ENCODE data around the gene HOXA10.
A peak's percentile ranks its signal among the peaks of the same experiment; 100 is the strongest.

The HOXA10 gene

DNA sequence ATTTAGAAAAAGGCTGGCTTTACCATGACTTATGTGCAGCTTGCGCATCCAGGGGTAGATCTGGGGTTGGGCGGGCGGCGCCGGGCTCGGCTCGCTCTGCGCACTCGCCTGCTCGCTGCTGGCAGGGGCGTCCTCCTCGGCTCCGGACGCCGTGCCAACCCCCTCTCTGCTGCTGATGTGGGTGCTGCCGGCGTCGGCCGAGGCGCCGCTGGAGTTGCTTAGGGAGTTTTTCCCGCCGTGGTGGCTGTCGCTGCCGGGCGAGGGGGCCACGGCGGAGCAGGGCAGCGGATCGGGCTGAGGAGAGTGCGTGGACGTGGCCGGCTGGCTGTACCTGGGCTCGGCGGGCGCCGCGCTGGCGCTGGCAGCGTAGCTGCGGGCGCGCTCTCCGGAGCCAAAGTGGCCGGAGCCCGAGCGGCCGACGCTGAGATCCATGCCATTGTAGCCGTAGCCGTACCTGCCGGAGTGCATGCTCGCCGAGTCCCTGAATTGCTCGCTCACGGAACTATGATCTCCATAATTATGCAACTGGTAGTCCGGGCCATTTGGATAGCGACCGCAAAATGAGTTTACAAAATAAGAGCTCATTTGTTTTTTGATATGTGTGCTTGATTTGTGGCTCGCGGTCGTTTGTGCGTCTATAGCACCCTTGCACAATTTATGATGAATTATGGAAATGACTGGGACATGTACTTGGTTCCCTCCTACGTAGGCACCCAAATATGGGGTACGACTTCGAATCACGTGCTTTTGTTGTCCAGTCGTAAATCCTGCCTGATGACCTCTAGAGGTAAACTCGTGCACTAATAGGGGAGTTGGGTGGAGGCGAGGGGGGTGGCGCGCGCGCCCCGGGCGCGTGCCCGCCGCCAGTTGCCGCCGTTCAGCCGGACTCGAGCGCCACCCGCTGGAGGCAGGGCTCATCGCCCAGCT, 30.8 kb downstream of the HOXA10 start, which contains the start of gene HOXA5:
Gene HOXA5, minus strand, starts transcription at position 659 of the 927 bp plus-strand sequence. Its CDS starts 74 bp downstream, at position 585.
- peak; percentile 74 for DNase-seq

GRCh38 chr7:27142580-27143022, 31.5 kb downstream of the HOXA10 start:
- no peak for DNase-seq

DNA sequence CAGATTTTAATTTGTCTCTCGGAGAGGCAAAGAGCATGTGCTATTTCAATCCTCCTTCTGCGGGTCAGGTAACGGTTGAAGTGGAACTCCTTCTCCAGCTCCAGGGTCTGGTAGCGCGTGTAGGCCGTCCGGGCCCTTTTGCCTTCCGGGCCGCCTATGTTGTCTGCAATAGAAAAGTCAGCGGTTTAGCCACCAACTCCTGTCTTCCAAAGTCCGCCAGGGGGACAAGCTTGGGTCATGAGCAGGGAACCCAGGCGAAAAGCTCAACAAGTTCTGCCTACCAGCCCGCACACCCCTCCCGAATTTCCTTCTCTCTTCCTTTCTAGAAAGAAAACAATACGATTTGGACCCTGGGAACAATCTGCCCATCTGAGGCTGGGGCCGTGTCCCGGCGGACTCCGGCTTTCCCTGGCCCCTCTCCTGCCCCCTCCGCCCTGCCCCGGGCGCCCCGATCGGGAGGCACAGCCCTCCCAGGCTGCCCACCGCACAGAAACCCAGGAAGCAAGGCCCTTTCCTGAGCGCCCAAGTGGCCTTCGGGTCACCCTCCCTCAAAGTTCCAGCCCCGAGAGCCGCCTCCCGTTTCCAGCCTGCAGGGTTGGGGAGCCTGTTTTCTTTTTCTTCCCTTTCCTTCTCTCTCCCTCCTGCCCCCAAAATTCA, 32.1 kb downstream of the HOXA10 start:
- no peak for DNase-seq

- DNase-seq = no peak
Measured at GRCh38 chr7:27141137-27141922, 32.8 kb downstream of the HOXA10 start.

DNA sequence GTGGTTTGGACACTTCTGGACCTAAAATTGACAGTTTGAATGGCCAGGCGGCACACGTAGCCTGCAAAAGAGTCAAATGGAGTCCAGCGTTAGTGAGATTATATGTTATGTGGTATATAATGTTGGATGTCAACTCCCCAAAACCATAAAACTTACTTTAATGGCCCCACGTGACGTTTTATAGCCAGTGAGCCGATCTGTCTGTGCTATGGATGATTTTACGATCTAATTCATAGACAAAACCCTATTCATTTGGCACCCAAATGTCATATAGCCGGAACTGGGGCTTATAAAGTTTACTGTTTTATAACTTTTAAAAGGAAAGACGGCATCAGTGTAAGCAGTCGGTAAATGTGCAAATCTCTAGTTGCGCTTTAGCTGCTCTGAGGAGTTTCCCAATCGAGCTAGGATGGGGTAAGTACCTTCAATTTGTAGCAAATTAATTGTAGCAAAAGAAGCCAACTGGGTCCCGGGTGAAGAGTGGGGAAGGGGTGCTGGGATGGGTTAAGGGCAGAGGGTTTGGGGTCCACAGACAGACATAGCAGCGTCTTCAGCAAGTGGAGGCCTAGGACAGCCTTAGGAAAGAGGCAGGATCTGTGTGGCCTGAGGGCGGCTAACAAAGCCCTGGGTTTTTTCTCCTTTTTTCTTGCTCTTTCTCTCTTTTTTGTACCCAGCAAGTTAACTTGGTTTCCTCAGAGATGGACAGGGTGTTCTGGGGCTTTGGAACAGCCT, 33.8 kb downstream of the HOXA10 start:
- no peak for DNase-seq

DNA sequence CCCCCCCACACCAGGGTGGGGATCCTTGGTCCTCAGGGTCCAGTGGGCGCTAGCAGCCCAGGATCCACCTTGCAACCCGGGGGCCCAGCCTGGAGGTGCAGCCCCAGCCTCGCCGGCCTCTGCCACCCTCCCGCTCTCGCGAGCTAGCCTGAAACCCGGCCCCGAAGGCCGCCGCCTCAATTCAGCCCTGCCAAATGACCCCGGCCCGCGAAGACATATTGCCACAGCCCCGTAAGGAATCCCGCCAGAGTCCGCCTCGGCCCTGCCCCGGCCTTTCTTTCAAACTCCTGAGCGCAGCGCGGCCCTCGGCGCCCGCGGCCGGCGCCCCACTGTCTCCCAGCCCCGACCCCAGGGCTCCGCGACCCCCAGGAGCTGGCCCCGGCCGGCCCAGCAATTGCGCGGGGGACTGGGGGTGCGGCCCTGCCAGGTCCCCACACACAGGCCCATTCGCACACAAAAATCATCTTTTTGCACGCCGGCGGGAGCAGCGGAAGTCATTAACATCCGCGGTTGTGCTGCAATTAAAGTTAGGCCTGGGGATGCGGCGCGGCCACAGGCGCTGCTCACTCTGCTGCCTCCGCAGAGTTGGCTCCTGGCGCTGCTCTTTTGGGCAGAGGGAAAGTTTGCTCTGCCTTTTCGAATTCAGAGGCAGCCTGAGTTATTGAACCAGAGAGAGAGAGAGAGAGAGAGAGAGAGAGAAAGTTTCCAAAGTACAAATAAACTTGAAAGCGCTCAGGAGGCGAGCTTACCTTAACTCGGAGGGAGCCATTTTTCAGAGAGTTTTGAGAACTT, 34.6 kb downstream of the HOXA10 start:
- no peak for DNase-seq

DNA sequence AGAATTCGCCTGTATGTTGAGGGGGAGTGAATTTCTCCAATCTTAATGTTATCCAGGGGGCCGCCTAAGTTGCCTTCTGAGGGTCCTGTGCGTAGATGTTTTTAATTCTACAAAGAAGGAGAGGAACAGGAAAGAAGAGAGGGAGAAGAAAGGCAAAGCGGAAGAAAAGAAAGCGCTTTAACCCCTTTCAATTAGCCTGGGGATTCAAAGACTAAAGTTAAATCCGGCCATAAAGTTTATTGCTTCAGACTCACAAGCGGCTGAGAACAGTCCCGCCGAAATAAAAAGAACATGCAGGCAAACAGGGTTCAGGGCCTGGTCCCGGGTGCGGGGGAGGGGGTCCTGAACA, 35.2 kb downstream of the HOXA10 start:
- no peak for DNase-seq

DNA sequence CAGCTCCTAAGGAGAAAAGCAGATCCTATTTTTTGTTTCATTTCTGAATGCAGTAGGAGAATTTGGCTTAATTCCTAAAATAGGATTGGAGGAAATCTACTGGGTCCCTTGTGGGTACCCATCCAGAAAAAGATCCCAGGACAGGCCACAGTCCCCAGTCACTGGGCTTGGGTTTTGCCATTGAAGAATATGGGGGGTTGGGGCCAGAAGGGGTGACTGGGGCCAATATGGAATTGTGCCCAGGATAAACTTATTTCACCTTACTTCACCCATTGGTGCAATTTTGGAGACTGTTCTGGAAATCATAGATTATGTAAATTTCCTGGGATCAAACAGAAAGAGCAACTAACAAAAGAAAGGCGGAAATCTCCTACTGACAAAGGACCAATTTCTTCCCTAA, 35.6 kb downstream of the HOXA10 start:
- no peak for DNase-seq

DNA sequence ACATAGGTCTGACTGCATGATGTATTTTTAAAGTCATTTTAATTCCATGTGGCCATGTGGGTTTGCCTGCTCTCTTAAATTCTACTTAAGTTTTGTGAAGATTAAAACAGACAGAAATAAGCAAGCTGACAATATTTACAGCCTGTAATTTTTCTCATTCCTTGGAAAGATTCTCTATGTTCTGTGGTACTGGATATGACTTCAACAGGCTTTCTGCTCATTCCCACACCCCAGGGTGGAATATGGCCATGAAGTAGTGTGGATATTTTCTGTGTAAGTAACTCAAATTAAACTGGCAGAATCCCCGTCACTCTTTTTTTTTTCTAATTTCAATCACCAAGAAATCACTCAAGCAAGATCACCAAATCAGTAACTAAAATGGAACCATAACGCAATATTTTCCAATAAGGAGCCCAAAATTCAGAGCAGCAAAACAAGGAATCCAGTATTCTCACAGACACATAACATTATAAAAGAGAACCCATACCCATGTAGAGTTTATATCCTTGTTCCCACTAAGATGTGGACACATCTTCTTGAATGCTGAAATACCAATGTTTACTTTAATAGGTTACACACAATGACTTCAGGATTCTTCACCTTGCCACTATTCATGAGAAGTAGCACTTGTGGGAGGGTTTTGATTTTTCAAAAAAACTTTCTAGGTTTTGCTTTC, 36.3 kb downstream of the HOXA10 start:
- DNase-seq = no peak

- DNase-seq = no peak
Measured at GRCh38 chr7:27134392-27134791, 39.7 kb downstream of the HOXA10 start.

GRCh38 chr7:27133409-27134231, 40.5 kb downstream of the HOXA10 start:
- no peak for DNase-seq

DNA sequence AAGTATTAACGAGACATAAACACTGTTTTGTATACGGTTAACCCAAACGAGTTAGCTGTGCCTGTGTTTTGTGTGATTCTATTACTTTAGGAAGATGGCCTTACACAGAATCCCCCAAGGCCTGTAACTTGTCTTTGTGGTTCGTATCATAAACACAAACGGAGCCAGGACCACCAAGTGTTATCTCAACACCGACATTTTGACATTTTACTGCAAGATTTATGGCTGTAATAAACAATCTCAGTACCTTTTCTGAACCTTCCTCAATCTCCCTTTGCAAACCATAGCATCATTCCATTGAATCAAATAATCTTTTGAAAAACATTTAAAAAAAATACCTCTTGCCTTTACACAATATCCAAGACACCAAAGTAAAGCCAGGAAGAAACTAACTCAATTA, 41.1 kb downstream of the HOXA10 start:
- no peak for DNase-seq

- DNase-seq = no peak
Measured at GRCh38 chr7:27132214-27132613, 41.9 kb downstream of the HOXA10 start.

DNA sequence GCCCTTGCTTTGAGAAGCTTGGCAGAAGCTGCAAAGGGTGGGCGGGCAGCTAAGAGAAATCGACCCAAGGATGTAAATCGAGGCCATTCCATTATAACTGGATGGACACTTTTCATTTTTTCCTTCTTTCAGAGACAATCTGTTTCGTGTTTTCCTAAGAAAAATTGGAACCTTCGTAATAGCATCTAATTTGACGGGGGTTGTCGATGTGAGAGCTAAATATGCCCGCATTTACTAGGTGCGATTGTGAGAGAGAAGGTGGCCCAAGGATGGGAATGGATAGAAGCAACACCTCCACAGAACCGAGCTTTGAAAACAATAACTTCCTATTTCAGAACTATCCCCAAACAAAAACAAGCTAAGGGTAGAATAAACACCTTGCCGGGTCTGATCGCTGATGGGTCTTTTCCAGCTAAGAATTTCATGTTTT, 42.7 kb downstream of the HOXA10 start:
- no peak for DNase-seq

- DNase-seq = peak; percentile 92
Measured at GRCh38 chr7:27130540-27131389, 43.4 kb downstream of the HOXA10 start, which contains the start of gene HOXA4. Gene HOXA4, minus strand, starts transcription at chr7:27130757. Its CDS starts 24 bp downstream, at chr7:27130733.

- peak; percentile 62 for DNase-seq
Measured at GRCh38 chr7:27129729-27130539, 44.2 kb downstream of the HOXA10 start.

DNA sequence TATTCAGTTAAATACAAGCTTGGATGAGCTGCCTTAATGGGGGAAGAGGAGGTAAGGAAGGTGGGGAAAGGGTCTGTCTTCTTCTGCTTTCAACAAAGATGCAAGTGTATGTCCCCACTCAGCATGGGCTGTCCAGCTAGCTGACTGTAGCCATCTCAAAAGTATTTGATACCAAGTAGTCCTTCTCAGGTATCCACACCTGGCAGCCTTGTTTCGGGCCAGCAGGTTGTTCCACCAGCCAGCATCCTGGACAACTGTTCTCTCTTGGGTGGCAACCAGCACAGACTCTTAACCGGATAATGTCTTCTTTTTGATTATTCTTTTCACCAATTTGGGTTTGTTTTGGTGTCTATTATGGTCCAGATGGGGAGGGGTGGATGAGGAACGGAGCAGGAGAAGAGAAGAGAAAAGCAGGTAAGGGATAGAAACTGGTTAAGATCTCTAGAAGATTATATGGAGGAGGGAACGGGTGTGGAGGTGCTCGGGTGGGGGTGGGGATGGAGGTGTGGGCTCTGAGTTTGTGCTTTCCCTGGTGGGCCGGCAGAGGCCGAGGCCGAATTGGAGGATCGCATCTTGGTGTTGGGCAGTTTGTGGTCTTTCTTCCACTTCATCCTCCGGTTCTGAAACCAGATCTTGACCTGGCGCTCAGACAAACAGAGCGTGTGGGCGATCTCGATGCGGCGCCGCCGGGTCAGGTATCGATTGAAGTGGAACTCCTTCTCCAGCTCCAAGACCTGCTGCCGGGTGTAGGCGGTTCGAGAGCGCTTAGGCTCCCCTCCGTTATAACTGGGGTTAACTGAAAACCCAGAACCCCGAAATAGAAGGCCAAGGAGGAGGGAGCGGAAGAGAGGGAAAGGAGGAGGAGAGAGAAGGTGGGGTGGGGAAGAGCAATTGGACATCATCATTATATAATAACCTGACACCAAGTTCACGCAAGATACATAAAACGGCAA, 45.1 kb downstream of the HOXA10 start:
- DNase-seq = no peak
